ENCODE data around the gene RAI1.
"Not testable (repeated sequence)": the region's sequence is repeated elsewhere in the genome, so short reads cannot be mapped to it uniquely, and the experiment has no call there.

The RAI1 gene

DNA sequence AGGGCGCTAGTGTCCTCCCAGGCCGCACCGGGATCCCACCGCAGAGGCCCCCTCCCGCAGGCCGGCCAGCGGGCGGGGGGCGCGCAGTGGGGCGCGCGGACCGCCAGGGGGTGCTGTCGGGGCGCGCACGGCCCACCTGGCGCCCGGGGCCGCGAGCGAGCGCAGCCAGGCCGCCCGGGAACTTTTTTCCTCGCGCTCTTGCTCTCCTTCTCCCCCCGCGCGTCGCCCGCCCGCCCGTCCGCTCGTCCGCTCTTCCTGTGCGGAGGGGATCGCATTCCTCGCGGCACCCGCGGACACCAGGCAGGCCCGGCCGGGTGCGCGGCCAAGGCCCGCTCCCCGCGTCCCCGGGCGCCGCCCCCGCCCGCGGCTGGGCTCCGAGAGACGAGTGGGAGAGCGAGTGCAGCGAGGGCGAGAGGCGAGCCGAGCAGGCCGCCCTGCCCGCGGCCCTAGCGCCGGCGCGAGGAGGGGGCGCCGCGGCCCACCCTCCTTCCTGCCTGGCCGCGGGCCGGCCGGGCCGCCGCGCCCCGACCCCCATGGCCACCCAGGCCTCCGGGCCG is at the start of gene RAI1:
Gene RAI1, plus strand, starts transcription at position 272 of the 557 bp plus-strand sequence. CDS start 111,491 bp downstream, outside the sequence.
- no peak for FAIRE-seq

DNA sequence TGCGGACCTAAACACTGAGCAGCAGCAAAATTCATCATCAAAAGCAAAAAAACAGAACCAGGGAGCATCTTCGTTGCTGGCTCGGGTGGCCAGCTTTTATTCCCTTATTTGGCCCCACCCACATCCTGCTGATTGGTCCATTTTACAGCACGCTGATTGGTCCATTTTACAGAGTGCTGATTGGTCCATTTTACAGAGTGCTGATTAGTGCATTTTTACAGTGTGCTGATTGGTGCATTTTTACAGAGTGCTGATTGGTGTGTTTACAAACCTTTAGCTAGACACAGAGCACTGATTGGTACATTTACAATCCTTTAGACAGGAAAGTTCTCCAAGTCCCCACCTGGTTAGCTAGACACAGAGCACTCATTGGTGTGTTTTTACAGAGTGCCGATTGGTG is 48.6 kb upstream of the RAI1 start:
- FAIRE-seq = not testable (repeated sequence)

GRCh38 chr17:17633310-17633709 is 47.9 kb upstream of the RAI1 start:
- no peak for FAIRE-seq

DNA sequence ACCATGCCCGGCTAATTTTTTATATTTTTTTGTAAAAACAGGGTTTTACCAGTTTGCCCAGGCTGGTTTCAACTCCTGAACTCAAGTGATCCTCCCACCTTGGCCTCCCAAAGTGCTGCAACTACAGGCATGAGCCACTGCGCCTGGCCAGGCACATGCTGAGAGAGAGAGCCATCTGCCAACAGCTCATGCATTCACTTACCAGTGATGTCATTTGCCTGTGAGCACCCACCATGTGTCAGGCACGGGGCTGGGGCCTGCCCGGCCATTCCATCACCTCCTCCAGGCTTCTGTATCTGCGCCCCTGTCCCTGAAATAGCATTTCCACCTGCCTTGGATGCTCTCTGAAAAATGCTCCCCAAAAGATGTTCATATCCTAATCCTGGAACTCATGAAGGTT is 46.1 kb upstream of the RAI1 start:
- FAIRE-seq = no peak

- FAIRE-seq = not testable (repeated sequence)
These were observed 45.6 kb upstream of the RAI1 start for GRCh38 chr17:17635537-17636271.

- no peak for FAIRE-seq
These were observed 44.9 kb upstream of the RAI1 start for GRCh38 chr17:17636272-17636885.

DNA sequence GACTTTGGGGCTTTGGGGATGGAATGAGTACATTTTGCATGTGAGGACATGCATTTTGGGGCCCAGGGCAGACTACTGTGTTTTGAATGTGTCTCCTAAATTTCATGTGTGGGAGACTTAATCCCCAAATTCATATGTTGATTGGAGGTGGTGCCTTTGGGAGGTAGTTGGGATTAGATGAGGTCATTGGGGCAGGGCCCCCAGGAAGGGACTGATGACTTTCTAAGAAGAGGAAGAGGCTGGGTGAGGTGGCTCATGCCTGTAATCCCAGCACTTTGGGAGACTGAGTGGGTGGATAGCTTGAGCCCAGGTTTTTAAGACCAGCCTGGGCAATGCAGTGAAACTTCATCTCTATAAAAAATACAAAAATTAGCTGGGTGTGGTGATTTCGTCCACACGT is 42.8 kb upstream of the RAI1 start:
- no peak for FAIRE-seq

DNA sequence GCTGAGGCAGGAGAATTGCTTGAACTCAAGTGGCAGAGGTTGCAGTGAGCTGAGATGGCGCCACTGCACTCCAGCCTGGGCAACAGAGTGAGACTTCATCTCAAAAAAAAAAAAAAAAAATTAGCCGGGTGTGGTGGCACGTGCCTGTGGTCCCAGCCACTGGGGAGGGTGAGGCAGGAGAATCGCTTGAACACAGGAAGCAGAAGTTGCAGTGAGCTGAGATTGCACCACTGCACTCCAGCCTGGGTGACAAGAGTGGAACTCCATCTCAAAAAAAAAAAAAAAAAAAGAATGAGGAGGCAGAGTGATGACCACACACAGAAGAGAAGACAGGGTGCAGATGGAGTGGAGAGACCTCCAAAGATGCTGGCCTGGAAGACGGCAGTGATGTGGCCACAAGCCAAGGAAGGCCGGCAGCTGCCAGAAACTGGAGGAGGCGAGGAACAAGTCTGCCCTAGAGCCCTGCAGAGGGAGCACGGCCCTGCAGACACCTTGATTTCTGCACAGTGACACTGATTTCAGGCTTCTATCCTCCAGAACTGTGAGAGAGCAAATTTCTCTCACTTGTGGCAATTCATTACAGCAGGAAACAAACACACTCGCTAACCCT is 41.5 kb upstream of the RAI1 start:
- FAIRE-seq = not testable (repeated sequence)

DNA sequence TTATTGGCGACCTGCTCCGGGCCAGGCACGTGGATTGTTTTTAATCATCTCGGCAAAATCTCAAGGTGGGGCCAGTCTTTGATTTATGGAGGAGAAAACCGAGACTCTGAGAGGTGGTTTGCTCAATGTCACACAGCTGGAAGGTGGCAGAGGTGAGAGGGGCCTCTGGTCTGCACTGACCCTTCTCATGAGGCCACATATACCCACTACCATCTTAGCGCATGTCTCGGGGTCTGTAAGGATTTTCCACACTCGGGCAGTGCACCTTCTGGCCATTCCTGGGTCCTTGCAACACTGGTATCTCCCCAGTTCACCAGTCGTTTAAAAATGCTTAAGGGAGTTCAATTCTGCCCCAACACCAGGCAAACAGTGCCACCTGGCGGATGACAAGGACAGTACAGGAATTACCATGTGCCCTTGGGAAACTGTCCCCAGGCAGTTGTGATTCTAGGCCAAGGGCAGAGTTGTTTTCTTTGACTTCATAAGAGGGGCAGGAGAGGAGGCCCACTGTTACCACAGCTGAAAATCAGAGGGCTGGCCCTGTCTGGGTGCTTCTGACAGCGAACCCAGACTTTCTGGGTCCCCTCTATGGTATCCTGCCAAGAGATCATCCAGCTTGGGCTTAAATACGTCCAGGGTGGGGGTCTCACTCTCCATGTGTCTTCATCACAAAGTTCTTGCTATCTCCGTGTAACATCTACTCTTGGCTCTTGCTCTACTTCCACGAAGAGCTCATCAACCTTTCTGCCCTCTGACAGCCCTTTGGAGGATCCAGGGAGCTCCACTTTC is 39.4 kb upstream of the RAI1 start:
- FAIRE-seq = peak; percentile 80

- FAIRE-seq = not testable (repeated sequence)
These were observed 36.1 kb upstream of the RAI1 start for GRCh38 chr17:17645148-17645547.

- FAIRE-seq = no peak
These were observed 35.3 kb upstream of the RAI1 start for GRCh38 chr17:17645961-17646360.

DNA sequence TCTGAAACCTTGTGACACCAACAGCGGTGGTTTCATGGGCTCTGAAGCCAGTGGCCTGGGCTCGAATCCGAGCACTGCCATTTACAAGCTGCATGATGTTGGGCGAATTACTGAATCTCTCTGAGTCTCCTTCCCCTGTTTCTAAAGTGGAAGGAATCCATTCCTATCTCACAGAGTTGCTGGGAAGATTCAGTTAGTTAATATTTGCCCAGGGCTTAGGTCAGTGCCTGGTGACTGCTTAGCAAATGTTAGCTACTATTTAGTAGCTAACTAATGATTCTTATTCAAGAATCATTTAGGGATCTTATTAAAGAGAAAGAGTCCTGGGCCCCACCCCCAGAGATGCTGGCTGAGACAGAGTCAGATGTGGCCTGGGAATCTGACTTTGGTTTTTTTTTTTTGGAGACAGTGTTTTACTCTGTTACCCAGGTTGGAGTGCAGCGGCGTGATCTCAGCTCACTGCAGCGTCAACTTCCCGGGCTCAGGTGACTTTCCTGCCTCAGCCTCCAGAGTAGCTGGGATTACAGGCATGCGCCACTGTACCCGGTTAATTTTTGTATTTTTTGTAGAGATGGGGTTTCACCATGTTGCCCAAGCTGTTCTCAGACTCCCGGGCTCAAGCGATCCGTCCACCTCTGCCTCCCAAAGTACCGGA is 33.6 kb upstream of the RAI1 start:
- FAIRE-seq = no peak

- FAIRE-seq = no peak
These were observed 32.5 kb upstream of the RAI1 start for GRCh38 chr17:17648762-17649161.

GRCh38 chr17:17650959-17651358 is 30.3 kb upstream of the RAI1 start:
- FAIRE-seq = no peak

GRCh38 chr17:17653343-17653742 is 27.9 kb upstream of the RAI1 start:
- FAIRE-seq = no peak

DNA sequence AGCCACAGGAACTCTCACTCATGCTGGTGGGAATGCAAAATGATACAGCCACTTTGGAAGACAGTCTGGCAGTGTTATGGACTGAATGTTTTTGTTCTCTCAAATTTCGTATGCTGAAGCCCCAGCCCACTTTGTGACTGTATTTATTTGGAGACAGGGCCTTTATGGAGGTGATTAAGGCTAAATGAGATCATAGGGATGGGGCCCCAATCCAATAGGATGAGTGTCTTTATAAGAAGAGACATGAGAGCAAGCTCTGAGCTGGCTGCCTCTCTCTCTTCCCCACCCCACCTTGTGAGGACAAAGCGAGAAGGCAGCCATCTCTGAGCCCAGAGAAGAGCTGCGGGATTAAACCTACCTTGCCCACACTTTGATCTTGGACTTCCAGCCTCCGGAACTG is 21.9 kb upstream of the RAI1 start:
- FAIRE-seq = no peak

DNA sequence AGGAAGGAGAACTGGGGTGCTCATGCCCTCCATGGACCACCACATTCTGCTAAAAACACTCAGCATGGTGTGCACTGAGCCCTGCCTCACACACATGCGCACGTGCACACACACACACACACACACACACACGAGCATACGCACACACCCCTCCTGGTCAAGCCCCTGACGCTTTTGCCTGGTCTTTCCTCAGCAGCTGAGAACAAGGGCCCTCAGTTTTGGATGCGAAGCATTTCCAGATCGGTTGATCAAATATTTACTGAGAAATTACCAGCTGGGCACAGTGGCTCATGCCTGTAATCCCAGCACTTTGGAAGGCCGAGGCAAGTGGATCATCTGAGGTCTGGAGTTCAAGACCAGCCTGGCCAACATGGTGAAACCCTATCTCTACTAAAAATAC is 20.1 kb upstream of the RAI1 start:
- FAIRE-seq = no peak

GRCh38 chr17:17661834-17662385 is 19.3 kb upstream of the RAI1 start:
- FAIRE-seq = no peak

DNA sequence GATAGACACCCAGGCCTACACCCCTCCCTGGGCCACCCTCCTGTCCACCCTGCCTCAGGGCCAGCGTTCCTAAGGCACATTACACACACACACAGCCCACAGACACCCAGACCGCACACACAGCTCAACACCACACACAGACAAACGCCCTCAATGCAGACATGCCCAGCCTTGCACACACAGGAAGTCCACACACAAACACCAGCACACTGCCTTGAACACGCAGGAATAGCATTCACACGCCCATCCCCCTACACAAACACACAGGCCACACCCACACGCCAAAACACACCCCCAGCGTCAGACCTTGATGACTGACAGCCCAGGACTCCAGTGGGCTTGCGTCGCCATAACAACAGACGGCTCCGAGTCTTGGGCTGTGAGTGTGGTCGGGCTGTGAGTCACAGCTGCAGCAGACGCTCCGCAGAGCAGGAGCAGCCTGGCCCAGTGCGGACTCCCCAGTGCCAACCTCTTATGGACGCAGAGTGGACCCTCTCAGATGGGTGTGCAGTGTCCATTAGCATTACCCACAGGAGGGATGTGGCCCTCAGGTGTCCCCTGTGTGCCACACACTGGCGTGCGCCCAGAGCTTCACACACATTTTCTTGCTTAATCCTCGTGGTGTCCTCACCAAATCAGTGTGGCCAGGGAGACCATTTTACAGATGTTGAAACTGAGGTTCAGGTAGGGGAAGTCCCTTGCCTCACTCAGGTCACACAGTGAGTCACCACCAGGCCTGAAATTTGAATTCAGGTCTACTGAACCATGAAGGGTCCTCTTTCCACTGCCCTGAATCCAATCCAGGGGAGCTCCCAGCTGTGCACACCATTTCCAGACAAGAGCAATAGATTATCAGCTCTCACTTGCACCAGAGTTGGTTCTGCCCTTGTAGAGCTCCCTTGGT is 17.8 kb upstream of the RAI1 start:
- FAIRE-seq = no peak

GRCh38 chr17:17664064-17664452 is 17.2 kb upstream of the RAI1 start:
- no peak for FAIRE-seq

- FAIRE-seq = no peak
These were observed 16.0 kb upstream of the RAI1 start for GRCh38 chr17:17665255-17665654.

Measured in endometrium (tissue), 2 donors.